DMS 273 (cell line): ENCODE results near the gene DPH7.
A peak's percentile ranks its signal among the peaks of the same experiment; 100 is the strongest.
"Not testable (repeated sequence)": the region's sequence is repeated elsewhere in the genome, so short reads cannot be mapped to it uniquely, and the experiment has no call there.

Source experiments
- DNase-seq: peaks from one replicate; lab custom pipeline; 2025; ENCODE audit not compliant: unreplicated experiment; lab: John Stamatoyannopoulos, UW

Gene DPH7

DNA sequence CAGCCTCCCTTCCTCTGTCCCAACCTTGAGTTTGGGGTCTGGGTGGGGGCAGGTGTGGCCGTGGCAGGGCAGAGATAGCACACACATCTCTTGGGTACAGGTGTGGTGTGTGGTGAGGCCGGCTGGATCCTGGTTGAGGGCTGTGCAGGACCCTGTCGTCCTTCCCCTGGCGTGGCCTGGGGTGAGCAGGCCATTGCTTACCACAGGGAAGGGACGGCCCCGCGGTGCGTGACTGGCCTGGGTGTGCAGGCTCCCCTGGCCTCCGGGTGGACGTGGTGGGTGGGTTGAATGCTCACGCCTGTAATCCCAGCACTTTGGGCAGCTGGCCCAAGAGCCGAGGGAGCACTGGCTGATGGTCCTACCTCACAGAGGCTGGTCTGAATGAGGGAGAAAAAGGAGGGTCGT lies 28.0 kb upstream of the DPH7 start:
- DNase-seq: no peak

GRCh38 chr9:137606005-137606621 lies 27.4 kb upstream of the DPH7 start:
- DNase-seq: peak; percentile 63

- peak; percentile 94 for DNase-seq
These were observed 26.6 kb upstream of the DPH7 start, which contains the start of gene ARRDC1 for GRCh38 chr9:137605121-137606004. TSS of gene ARRDC1 (plus strand) at chr9:137605686. CDS start at chr9:137605718, 32 bp downstream.

GRCh38 chr9:137604345-137605086 lies 25.8 kb upstream of the DPH7 start:
- no peak for DNase-seq

DNA sequence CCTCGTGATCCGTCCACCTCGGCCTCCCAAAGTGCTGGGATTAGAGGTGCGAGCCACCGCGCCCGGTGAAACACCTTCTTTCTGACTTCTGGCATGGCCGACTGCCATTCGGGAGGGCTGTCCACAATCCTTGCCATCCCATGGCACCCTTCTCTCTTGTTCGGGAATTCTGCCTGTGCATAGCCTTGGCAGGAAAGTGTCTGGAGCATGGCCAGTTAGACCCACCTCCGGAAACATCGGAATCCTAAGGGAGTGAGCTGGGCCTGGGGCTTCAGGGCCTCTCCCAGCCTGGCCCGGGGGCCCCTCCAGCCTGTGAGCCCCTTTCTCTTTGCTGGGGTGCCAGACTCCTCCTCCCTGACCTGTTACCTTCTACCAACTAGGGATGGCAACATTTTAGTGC lies 25.2 kb upstream of the DPH7 start:
- no peak for DNase-seq

- DNase-seq: peak; percentile 51
These were observed 23.9 kb upstream of the DPH7 start for GRCh38 chr9:137602661-137603060.

DNA sequence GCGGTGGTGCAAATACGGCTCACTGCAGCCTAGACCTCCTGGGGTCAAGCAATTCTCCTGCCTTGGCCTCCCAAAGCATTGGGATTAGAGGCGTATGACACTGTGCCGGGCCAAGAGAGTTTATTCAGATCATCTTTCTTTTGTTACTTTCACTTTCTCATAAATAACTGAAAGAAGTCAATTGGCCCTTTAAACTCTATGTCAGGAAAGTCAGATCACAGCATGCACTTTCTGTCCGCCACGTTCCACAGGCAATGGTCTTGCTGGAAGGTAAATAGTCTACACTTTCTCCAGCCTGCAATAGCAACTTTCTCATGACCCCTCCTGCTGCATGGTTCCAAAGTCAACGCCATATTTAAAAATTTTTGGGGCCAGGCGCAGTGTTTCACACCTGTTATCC lies 20.2 kb upstream of the DPH7 start:
- DNase-seq: no peak

DNA sequence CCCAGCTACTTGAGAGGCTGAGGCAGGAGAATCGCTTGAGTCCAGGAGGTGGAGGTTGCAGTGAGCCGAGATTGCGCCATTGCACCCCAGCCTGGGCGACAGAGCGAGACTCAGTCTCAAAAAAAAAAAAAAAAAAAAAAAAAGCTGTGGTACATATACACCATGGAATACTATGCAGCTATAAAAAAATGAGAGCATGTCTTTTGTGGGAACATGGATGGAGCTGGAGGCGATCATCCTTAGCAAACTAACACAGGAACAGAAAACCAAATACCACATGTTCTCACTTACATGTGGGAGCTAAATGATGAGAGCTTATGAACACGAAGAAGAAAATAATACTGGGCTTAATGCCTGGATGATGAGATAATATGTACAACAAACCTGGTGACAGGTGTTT lies 17.9 kb upstream of the DPH7 start:
- not testable (repeated sequence) for DNase-seq

DNA sequence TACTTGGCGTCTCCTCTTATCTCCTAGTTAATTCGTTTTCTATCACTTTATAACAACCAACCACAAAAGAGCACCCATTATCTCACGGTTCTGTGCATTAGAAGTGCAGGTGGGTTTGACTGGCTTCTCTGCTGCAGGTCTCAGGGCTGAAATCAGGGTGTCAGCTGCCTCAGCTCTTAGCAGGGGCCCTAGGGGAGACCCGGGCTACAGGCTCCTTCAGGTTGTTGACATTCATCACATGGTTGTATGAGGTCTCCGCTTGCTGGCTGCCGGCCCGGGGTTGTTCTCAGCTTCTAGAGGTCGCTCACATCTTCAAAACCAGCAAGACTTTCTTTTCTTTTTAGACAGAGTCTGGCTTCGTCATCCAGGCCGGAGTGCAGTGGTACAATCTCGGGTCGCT lies 14.5 kb upstream of the DPH7 start:
- no peak for DNase-seq

DNA sequence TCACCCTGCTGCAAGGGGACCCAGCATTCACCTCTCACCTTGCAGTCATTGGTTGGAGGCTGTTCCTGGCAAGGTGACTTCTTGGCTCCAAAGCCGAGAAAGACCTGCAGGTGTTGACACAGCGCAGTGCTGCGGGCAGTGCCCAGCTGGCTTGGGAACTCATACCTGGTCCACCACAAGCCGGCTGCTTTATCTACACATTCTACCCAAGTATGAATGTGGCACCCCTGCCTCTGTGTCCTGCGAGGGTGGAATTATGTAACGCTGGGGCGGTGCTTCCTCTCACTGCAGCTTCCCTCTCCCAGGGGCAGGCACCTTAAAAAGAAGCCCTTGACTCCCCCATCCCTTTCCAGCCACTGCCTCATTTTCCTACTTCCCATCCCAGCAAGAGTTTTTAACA lies 14.0 kb upstream of the DPH7 start:
- DNase-seq: no peak

DNA sequence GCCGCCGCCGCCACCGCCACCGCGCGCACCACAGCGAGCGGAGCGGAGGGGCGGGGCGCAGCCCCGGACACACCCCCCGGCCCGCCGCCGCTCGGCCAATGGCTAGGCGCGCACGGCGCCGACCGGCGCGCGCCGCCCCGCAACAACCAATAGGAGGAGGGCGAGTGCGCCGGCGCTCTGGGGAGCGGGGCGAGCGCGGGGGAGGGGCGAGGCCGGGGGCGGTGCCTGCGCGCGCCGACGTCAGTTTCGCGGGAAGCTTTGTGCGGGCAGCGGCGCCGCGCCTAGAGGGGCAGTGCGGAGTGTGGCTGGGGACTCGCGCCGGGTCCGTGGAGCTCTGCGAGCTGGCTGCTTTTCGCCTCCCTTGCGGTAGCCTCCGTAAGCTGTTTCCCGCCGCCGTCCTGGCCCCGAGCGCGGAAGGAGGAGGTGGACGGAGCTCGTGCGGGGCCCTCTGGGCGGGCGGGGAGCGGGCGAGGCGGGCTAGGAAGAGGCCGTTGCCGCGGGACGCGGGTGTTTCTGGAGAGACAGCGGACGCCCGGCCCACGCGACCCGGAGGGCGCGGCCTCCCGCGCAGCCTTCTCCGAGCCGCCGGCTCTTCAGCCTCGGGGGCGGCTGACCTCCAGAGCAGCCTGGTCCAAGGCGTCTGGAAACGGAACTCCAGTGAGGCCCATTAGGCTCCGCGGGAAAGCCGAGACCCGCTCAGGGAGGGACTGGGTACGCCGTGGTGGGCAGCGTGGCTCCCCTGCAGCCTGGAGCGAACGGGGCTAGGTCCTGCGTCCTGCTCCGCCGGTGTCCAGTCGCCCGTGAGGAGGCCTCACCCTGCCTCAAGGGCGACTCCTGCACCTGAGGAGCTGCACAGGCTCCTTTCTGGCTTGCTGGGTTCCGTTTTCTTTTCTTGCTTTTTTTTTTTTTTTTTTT lies 12.0 kb upstream of the DPH7 start, which contains the start of gene ZMYND19:
Gene ZMYND19 (minus strand): TSS at position 44 of the 915 bp plus-strand sequence. CDS start 249 bp downstream, outside the sequence.
- DNase-seq: peak; percentile 95

- no peak for DNase-seq
These were observed 11.4 kb upstream of the DPH7 start for GRCh38 chr9:137590123-137590468.

GRCh38 chr9:137589441-137590122 lies 10.9 kb upstream of the DPH7 start:
- peak; percentile 43 for DNase-seq

- no peak for DNase-seq
These were observed 10.2 kb upstream of the DPH7 start for GRCh38 chr9:137588891-137589290.

GRCh38 chr9:137588311-137588710 lies 9.6 kb upstream of the DPH7 start:
- no peak for DNase-seq

GRCh38 chr9:137586854-137587253 lies 8.1 kb upstream of the DPH7 start:
- DNase-seq: no peak

DNA sequence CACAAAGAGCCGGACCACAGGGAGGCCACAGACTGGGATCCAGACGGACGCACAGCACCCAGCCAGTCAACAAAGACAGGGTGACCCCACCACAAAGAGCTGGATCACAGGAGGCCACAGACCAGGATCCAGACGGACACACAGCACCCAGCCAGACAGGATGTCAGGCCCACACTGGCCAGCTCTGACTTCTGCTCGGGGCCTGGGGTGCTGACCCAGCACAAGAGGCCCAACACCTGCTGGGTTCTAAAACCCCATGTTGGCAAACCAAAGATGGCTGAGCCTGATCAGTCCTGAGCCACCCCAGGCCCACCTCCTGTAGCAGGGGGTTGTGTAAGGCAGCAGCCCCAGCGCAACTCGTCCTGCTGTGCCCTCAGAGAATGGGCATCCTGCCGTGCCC lies 5.2 kb upstream of the DPH7 start:
- DNase-seq: no peak

GRCh38 chr9:137583347-137583746 lies 4.6 kb upstream of the DPH7 start:
- no peak for DNase-seq

DNA sequence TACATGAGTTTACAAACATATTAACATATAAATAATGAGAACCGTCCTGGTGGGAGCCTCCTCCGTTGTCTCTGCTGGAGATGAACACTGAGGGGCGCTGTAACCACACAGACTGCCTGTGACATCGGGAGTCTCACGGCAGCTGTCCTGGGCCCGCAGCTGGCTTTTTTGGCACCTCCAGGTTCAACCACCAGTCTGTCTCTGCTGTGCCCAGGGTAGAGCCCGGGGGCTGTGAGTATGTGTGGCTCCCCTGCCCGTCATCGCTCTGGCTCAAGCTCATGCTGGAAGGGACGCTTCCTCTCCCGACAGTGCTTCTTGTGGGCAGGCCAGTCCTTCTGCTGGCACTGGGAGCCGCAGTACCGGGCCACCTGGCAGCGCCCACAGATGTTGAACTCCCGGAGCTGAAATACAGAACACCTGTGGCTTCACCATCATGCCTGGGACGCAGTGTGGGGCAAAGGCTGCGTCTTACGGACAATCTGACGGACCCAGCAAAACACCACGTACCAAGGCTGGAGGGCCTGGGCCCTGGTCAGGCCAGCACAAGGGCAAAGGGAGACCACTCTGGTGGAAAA lies 3.6 kb upstream of the DPH7 start:
- DNase-seq: peak; percentile 69
